ENCODE results near the gene FBXO3.

The FBXO3 gene

DNA sequence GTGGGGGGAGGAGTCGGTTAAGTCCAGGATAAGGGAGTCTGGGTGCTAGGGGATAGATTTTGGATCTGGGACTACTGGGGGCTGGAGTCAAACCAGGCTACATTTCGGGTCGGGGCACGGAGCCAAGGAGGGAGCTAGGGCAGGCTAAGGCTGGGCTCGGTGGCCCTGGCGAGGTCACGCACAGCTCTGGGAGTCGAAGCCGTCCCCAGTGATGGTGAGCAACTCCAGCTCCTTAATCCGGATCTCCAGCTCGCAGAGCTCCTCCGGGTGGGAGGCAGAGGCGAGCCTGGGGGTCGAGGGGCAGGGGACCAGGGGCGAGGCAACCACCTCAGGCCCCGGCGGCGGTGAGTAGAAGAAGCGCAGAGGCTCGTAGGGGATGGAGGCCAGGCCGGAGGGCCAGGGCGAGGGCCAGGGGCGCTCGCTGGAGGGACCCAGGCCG, 74.2 kb downstream of the FBXO3 start:
- DNase-seq = no peak

DNA sequence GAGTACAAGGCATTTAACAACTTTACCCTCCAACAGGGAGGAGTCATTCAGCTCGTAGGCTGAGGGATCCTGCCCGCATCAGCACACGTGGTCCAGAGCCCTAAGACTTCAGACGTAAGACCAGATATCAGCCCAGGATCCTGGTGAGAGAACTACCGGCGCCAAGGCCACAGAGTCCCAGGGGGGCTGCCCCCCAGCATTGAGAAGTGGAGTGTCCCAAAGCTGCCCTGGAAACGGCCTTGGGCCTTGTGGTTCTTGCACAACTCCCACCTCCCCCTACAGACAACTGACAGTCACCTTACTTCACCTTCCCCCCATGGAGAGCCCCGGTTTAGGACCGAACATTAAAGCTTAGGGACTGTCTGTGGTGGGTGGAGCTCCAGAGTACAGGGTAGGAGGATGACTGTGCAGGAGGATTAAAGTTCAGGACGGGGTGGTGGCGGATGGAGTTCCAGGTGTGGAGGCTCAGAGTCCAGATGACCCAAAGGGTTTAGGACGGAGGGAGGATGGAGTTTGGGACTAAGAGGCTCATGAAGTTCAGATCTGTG, 74.7 kb downstream of the FBXO3 start:
- DNase-seq = no peak

DNA sequence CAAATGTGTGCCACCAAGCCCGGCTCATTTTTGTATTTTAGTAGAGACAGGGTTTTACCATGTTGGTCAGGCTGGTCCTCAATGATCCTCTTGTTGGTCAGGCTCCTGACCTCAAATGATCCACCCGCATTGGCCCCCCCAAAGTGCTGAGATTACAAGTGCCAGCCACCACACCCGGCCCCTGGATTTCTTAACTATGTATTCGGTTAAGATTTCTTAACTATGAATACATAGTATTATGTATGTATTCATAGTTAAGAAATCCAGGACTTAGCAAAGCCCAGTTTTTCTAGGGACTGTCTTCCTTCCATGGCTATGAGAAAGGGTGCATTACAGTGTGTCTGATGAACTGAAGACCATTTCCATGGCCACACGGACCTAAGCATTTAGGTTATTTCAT, 75.4 kb downstream of the FBXO3 start:
- DNase-seq = no peak

DNA sequence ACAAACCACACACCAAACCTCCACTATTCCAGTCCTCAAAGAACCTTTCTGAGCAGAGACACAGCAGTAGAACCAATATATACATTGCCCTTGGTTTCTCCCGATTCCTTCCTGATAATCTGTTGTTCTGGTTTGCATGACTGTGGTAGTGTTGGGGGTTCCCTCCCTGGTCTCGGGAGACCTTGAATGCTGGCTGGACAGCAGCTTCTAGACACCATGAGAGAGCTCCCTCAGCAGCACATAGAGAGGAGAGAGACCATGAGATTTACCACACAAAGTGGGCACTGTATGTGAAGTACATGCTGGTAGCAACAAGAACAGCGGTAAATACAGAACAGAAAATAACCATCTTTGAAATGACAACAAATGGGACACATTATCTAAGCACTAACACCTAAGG, 76.3 kb downstream of the FBXO3 start:
- DNase-seq = no peak

DNA sequence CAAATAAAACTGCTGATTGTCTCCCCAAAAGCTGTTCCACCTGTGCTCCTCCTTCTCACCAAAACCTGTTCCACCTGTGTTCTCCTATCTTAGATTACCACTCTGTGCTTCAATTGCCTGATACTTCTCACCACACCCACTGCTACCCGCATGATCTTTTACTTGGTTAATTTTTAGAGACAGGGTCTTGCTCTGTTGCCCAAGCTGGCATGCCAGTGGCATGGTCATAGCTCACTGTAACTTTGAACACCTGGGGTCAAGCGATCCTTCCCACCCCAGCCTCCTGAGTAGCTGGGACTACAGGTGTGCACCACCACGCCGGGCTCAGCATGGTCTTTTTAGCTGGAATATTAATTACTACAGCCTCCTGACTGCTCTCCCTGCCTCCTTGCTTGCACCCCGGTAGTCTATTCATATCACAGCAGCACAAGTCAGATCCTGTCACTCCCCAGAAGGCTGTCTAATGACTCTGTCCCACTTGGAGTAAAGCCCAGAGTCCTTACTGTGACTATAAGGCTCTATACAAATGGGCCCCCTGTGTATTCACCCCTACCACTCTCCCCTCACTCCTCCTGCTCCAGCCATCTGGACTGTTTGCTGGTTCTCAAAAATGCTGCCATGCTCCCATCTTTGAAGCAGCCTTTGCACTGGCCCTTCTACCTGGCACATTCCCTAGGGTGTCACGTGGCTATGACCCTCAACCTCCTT, 77.2 kb downstream of the FBXO3 start:
- DNase-seq = no peak

DNA sequence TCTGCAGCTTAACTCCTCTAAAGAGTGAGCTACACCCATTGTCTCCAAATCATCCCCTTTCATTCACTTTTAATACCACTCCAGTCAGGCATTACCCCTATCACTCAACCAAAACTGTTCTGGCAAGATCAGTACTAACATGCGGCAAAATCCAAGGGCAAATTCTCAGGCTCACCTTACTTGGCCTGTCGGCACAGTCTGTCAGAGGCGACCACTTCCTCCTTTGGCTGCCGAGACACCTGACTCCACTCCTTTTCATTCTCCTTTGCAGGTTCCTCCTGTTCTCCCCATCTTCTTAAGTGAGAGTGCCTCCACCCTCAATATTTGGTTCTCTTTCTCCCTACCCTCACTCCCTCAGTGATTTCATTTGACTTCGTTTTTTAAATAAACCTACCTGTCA, 77.9 kb downstream of the FBXO3 start:
- DNase-seq = no peak

DNA sequence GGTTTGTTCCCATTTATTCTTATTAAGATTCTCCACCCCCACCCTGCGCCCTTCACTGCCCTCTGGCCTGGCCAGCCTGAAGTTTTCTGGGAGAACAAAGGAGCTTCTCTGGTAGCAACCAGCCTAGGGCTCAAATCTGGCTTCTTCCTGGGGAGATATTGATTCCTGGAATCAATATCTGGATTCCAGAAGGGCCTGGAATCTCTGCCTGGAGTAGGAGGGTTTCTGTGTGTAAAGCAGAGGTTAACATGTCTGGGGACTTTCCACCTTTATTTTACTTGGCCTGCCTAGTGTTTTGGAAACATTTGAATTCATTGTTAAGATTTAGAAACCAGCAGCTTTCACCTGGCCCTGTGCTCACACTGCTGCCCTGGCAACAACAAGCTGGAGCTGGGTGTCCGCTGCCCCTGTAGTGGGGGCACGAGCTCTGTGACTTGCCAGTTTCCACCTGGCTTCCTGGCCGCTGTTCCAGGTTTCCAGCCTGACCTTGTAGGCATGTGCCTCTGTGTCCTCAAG, 79.2 kb downstream of the FBXO3 start:
- no peak for DNase-seq

DNA sequence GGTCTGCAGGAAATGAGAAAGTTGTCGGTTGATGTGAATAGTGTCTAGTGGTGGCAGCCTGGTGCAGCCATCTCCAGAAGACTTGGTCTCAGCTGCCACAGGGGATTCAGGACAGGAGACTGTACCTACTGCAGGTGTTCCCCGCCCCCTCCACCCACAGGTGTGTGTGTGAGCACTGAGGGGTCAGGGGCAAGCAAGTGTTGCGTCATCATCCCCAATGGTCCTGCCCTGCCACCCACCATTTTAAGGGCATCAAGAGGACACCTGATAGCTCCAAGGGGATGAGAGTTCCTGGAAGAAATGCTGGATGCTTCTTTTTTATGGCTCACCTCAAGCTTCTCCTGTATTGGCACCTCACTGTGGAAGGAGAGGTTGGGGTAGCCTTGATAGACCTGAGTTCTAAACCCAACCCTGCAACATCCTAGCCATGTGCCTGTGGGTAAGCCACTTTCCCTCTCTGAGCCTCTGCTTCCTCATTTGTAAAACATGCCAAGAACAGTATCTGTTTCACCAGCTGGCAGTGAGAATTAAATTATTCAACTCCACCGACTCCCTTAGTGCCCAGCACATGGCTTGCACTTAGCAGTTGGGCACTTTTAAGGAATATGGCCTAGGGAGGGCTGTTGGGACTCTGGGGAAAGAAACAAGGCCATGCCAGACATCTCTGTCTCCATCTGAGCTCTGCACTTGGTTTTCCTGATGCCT, 79.8 kb downstream of the FBXO3 start:
- DNase-seq = no peak

DNA sequence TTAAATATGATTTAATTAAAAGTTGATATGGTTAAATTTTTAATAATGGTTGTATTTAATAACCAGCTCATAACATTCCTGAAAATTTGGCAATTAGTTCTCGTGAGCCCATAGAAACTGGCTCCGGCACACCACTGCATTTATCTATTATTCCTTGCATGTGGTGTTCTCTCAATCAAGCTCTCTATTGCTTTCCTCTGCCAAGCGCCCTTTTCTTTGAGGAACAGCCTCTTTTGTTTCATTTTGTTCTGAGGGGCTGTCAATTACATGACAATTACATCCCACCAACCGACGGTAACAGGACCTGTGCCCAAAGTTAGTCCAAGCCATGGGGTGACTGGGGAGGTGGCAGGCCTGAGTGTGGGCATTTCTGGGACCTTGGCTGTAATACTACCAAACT, 81.8 kb downstream of the FBXO3 start:
- DNase-seq = no peak

DNA sequence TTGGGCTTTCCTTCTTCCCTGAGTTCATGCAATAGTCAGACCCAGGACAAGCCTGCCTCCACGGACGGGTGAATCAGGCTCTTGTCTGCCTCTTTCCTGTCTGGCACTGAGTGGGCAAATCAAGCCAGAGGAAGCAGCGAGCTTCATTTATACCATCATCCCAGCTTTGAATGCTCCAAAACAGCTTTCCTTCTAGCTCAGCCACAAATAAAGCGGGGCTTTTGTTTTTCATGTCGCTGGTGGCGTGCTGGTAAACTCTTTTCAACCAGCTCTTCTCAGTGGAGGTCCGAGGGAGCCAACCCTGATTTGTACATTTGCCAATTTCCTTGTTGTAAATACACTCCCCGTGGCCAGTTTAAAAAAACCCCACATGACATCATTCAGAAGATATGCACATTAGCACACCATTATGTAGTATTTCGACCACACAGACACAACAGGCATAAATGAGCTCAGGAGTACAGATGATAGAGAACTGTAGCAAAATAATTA, 82.3 kb downstream of the FBXO3 start:
- peak; percentile 32 for DNase-seq

DNA sequence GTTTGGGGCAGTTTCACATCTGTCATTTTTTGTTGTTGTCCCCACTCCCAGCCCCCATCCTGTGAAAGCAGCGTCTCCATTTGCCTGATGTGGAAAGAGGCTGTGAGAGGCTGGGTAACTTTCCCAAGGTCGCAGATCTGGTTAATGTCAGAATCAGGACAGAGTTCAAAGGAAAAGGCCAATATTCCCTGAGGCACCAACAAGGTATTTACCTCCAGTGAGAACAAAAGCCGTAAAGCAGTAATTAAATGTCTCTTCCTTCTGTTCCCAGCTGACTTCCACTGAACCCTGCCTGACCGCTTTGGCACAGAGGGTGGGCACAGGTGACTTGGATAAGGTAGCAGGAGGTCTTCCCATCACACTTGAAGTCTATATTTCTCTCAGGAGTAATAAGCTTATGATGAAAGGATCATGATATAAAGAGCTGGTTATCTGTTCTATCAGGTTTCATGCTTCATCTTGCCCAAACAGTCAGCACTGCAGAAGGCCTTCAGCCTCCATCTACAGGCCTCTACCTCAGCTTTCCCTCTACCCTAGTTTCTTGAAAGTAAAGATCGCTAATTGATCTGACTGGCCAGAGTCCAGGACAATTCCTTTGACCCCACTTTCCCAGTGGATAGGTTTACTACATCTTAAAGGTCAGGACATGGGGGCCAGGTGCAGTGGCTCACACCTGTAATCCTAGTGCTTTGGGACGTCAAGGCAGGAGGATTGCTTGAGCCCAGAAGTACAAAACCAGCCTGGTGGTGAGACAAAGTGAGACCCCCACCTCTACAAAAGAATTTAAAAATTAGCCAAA, 83.1 kb downstream of the FBXO3 start:
- DNase-seq = no peak

Measured in SHP77 treated with DMSO at 0.1 percent for 48 hours (cell line).